HEK293T (cell line): ENCODE measurements around the gene CLCN3.

Source experiments
- CTCF ChIA-PET: fragments of 350-600 bp; formaldehyde crosslinking; extraction: SDS; loops from one replicate; lab custom pipeline; 2021; ENCODE audit warnings: antibody characterized with exemption, inconsistent platforms; lab: Yijun Ruan, JAX
- POLR2A ChIA-PET: fragments of 350-600 bp; formaldehyde crosslinking; extraction: SDS; loops from one replicate; lab custom pipeline; 2020; ENCODE audit warnings: antibody characterized with exemption, inconsistent platforms; lab: Yijun Ruan, JAX
- DNase-seq: peaks from one replicate; pipeline ENCODE4 v3.0.0; 2012; ENCODE audit warnings: mixed read lengths; ENCODE audit errors: extremely low spot score
- ARNT ChIP-seq: fragments of 450-650 bp; IDR thresholded peaks from 2 replicates; pipeline ENCODE4 v1.6.1; 2017; ENCODE audit warnings: mild to moderate bottlenecking
- BHLHE40 ChIP-seq: fragments of 450-650 bp; IDR thresholded peaks from 2 replicates; pipeline ENCODE4 v1.6.1; 2016; ENCODE audit warnings: mild to moderate bottlenecking, moderate library complexity, borderline replicate concordance
- CTBP1 ChIP-seq: fragments of 450-650 bp; IDR thresholded peaks from 2 replicates; pipeline ENCODE4 v1.6.1; 2016; ENCODE audit warnings: borderline replicate concordance
- ELF4 ChIP-seq: fragments of 450-650 bp; IDR thresholded peaks from 2 replicates; pipeline ENCODE4 v1.6.1; 2017; ENCODE audit warnings: antibody characterized with exemption
- FOXA1 ChIP-seq: fragments of 450-650 bp; IDR thresholded peaks from 2 replicates; pipeline ENCODE4 v1.6.1; 2016; ENCODE audit warnings: mild to moderate bottlenecking
- FOXK2 ChIP-seq: fragments of 450-650 bp; IDR thresholded peaks from 2 replicates; pipeline ENCODE4 v1.6.1; 2016; ENCODE audit warnings: mild to moderate bottlenecking
- FOXM1 ChIP-seq: fragments of 450-650 bp; IDR thresholded peaks from 2 replicates; pipeline ENCODE4 v1.6.1; 2017; ENCODE audit warnings: mild to moderate bottlenecking, borderline replicate concordance
- HDGF ChIP-seq: fragments of 450-650 bp; IDR thresholded peaks from 2 replicates; pipeline ENCODE4 v1.6.1; 2017; ENCODE audit warnings: antibody characterized with exemption, borderline replicate concordance
- L3MBTL2 ChIP-seq: fragments of 450-650 bp; conservative IDR thresholded peaks from 2 replicates; pipeline ENCODE4 v1.6.1; 2016; ENCODE audit warnings: mild to moderate bottlenecking
- LEF1 ChIP-seq: fragments of 450-650 bp; IDR thresholded peaks from 2 replicates; pipeline ENCODE4 v1.6.1; 2017; ENCODE audit warnings: mild to moderate bottlenecking, borderline replicate concordance
- NFRKB ChIP-seq: fragments of 450-650 bp; IDR thresholded peaks from 2 replicates; pipeline ENCODE4 v1.6.1; 2016; ENCODE audit warnings: mild to moderate bottlenecking, moderate library complexity
- PKNOX1 ChIP-seq: fragments of 450-650 bp; IDR thresholded peaks from 2 replicates; pipeline ENCODE4 v1.6.1; 2016
- SP1 ChIP-seq: fragments of 450-650 bp; IDR thresholded peaks from 2 replicates; pipeline ENCODE4 v1.6.1; 2017
- SUZ12 ChIP-seq: fragments of 450-650 bp; IDR thresholded peaks from 2 replicates; pipeline ENCODE4 v1.6.1; 2016; ENCODE audit warnings: mild to moderate bottlenecking
- TARDBP ChIP-seq: fragments of 450-650 bp; IDR thresholded peaks from 2 replicates; pipeline ENCODE4 v1.6.1; 2016
- ZNF384 ChIP-seq: fragments of 450-650 bp; IDR thresholded peaks from 2 replicates; pipeline ENCODE4 v1.6.1; 2016

The CLCN3 gene

GRCh38 chr4:169583563-169583962 lies 36.8 kb upstream of the CLCN3 start:
- TF ChIP-seq CTBP1 (no peak), PKNOX1 (peak; percentile 76), ARNT (no peak), TARDBP (no peak), SP1 (no peak), SUZ12 (no peak), FOXA1 (no peak), NFRKB (no peak)
- ChIA-PET POLR2A (no interaction called here), CTCF (interaction anchor here (1.5 kb wide), 1 partner anchor 30 kb away, joined by 5 read pairs; no protein-coding TSS in a partner anchor)
- DNase-seq, result no peak

- TF ChIP-seq TARDBP (no peak), FOXM1 (no peak), FOXK2 (no peak), CTBP1 (no peak), HDGF (no peak), SUZ12 (no peak), BHLHE40 (no peak), ELF4 (no peak), FOXA1 (no peak), PKNOX1 (no peak), SP1 (no peak), ZNF384 (no peak), L3MBTL2 (no peak), NFRKB (no peak), LEF1 (no peak), ARNT (no peak)
- CTCF ChIA-PET, result interaction anchor here (0.7 to 1.1 kb wide), 2 partner anchors 13 to 21 kb away, joined by 3 read pairs; no protein-coding TSS in a partner anchor
- DNase-seq, result no peak
- POLR2A ChIA-PET, result no interaction called here
Observed at GRCh38 chr4:169593050-169593560, 27.3 kb upstream of the CLCN3 start.

GRCh38 chr4:169594560-169595195 lies 25.7 kb upstream of the CLCN3 start:
- DNase-seq, result no peak
- POLR2A ChIA-PET, result no interaction called here
- CTCF ChIA-PET, result interaction anchor here (0.6 kb wide), 1 partner anchor 454 kb away, joined by 3 read pairs; no protein-coding TSS in a partner anchor
- TF ChIP-seq NFRKB (no peak), SUZ12 (no peak), L3MBTL2 (no peak), ZNF384 (no peak), CTBP1 (no peak), ARNT (no peak), FOXK2 (no peak), TARDBP (no peak), LEF1 (no peak), PKNOX1 (no peak), SP1 (no peak), BHLHE40 (no peak), HDGF (no peak), ELF4 (no peak)

- CTCF ChIA-PET, result interaction anchor here (0.6 kb wide), 1 partner anchor 45 kb away, joined by 3 read pairs; no protein-coding TSS in a partner anchor
- no peak for DNase-seq
- POLR2A ChIA-PET, result no interaction called here
- no peak for TF ChIP-seq FOXA1
- no peak for TF ChIP-seq ARNT
- TF ChIP-seq L3MBTL2, result no peak
- TF ChIP-seq SUZ12, result no peak
- no peak for TF ChIP-seq HDGF
- no peak for TF ChIP-seq NFRKB
- no peak for TF ChIP-seq SP1
- TF ChIP-seq BHLHE40, result no peak
Observed at GRCh38 chr4:169601016-169601771, 19.2 kb upstream of the CLCN3 start.

GRCh38 chr4:169603312-169603711 lies 17.1 kb upstream of the CLCN3 start:
- ChIA-PET CTCF (no interaction called here), POLR2A (no interaction called here)
- TF ChIP-seq L3MBTL2 (no peak), CTBP1 (no peak), PKNOX1 (no peak), BHLHE40 (no peak), ZNF384 (no peak), SUZ12 (no peak), TARDBP (no peak), FOXA1 (no peak), ELF4 (no peak), HDGF (no peak), ARNT (no peak), LEF1 (no peak), FOXM1 (no peak), FOXK2 (no peak), SP1 (no peak), NFRKB (no peak)
- no peak for DNase-seq
